ENCODE results near the gene ARHGEF37. TPM values are rescaled to one million over a fixed set of nuclear protein-coding genes. Genes with fewer than 3 reads are reported as not detected.

Gene ARHGEF37
- total RNA-seq, 1 donor from 2014 or later, result 13.4 TPM

DNA sequence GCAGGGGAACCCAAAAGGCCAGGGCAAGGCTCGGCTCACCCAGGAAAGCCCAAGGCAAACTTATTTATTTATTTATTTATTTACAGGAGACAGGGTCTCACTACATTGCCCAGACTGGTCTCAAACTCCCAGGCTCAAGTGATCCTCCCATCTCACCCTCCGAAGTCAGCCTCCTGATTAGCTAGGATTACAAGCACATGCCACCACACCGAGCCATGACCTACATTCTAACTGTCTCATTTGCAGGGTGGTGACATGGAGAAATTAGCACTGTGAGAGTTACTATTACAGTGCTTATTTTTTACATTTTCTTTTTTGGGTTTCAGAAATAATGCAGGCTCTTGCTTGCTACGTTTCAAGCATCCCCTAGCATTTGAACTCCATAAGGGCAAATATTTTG, 18.1 kb downstream of the ARHGEF37 start:
- intact Hi-C loops (cut with DNase I), result no loop called here
- no peak for DNase-seq (ENCODE audit: low spot score in 2 of 2)
- no peak overlapping the region for H3K27ac ChIP-seq
- TF ChIP-seq, protein P1, sequence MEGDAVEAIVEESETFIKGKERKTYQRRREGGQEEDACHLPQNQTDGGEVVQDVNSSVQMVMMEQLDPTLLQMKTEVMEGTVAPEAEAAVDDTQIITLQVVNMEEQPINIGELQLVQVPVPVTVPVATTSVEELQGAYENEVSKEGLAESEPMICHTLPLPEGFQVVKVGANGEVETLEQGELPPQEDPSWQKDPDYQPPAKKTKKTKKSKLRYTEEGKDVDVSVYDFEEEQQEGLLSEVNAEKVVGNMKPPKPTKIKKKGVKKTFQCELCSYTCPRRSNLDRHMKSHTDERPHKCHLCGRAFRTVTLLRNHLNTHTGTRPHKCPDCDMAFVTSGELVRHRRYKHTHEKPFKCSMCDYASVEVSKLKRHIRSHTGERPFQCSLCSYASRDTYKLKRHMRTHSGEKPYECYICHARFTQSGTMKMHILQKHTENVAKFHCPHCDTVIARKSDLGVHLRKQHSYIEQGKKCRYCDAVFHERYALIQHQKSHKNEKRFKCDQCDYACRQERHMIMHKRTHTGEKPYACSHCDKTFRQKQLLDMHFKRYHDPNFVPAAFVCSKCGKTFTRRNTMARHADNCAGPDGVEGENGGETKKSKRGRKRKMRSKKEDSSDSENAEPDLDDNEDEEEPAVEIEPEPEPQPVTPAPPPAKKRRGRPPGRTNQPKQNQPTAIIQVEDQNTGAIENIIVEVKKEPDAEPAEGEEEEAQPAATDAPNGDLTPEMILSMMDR (IDR thresholded peaks at IDR 0.05), result no peak
- H3K4me1 ChIP-seq, result peaks cover 0 to 11% of the 10 kb centered on the region in 2 donors
- H3K36me3 ChIP-seq, result peaks cover 9 to 28% of the 10 kb centered on the region in 2 donors
- no peaks in the 10 kb centered on the region for H3K27me3 ChIP-seq
- no peak overlapping the region for H3K4me3 ChIP-seq
- no peaks in the 10 kb centered on the region for H3K9me3 ChIP-seq

DNA sequence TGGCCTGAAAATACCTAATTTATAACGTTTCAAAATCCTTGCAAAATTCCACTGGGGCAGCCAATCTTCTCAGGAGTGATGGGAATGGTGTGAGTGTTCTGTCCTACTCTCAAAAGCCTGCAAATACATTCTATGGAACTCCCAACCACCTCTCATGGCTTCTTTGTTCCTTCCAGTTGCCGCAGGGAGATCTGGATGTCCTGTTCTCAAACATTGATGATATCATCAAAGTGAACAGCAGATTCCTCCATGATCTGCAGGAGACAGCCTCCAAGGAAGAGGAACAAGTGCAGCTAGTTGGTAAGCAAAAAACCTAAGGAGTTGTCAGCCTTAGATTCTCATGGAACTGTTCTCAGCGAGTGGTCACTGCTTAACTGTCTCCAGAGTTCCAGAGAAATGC, 19.6 kb downstream of the ARHGEF37 start:
- TF ChIP-seq, protein P1 (IDR thresholded peaks at IDR 0.05), result no peak
- no peak overlapping the region for H3K27ac ChIP-seq
- no peaks in the 10 kb centered on the region for H3K4me1 ChIP-seq
- peak in 1 of 2 donors; percentile 40 for DNase-seq (ENCODE audit: low spot score in 2 of 2)
- intact Hi-C loops (cut with DNase I), result no loop called here
- H3K36me3 ChIP-seq, result peaks cover 9 to 31% of the 10 kb centered on the region in 2 donors
- H3K4me3 ChIP-seq, result no peak overlapping the region
- H3K9me3 ChIP-seq, result no peaks in the 10 kb centered on the region
- no peaks in the 10 kb centered on the region for H3K27me3 ChIP-seq

GRCh38 chr5:149603210-149603609, 21.9 kb downstream of the ARHGEF37 start:
- H3K4me3 ChIP-seq, result no peak overlapping the region
- no peaks in the 10 kb centered on the region for H3K27me3 ChIP-seq
- no peak overlapping the region for H3K27ac ChIP-seq
- H3K36me3 ChIP-seq, result peaks cover 9 to 32% of the 10 kb centered on the region in 2 donors
- TF ChIP-seq, protein P1 (IDR thresholded peaks at IDR 0.05), result no peak
- no peaks in the 10 kb centered on the region for H3K4me1 ChIP-seq
- DNase-seq (ENCODE audit: low spot score in 2 of 2), result no peak
- intact Hi-C loops (cut with DNase I), result no loop called here
- H3K9me3 ChIP-seq, result no peaks in the 10 kb centered on the region

GRCh38 chr5:149603920-149604319, 22.6 kb downstream of the ARHGEF37 start:
- H3K9me3 ChIP-seq, result no peaks in the 10 kb centered on the region
- no peak for DNase-seq (ENCODE audit: low spot score in 2 of 2)
- TF ChIP-seq, protein P1 (IDR thresholded peaks at IDR 0.05), result no peak
- no peaks in the 10 kb centered on the region for H3K27me3 ChIP-seq
- peaks cover 9 to 36% of the 10 kb centered on the region in 2 donors for H3K36me3 ChIP-seq
- intact Hi-C loops (cut with DNase I), result no loop called here
- no peak overlapping the region for H3K27ac ChIP-seq
- no peak overlapping the region for H3K4me3 ChIP-seq
- no peaks in the 10 kb centered on the region for H3K4me1 ChIP-seq

- peaks cover 0 to 1% of the 10 kb centered on the region in 2 donors for H3K9me3 ChIP-seq
- no peaks in the 10 kb centered on the region for H3K4me1 ChIP-seq
- no peaks in the 10 kb centered on the region for H3K27me3 ChIP-seq
- no peak overlapping the region for H3K27ac ChIP-seq
- intact Hi-C loops (cut with DNase I), result no loop called here
- H3K4me3 ChIP-seq, result no peak overlapping the region
- TF ChIP-seq, protein P1 (IDR thresholded peaks at IDR 0.05), result no peak
- H3K36me3 ChIP-seq, result peaks cover 11 to 40% of the 10 kb centered on the region in 2 donors
- no peak for DNase-seq (ENCODE audit: low spot score in 2 of 2)
Observed at GRCh38 chr5:149604321-149604720, 23.0 kb downstream of the ARHGEF37 start.

All from ascending aorta (tissue), 2 donors.